GM23338 (cell line): ENCODE data around the gene MPPE1.

Source experiments
- CREB1 ChIP-seq: fragments of 250-450 bp; sonication (Bioruptor Pico); IDR thresholded peaks from 2 replicates; pipeline ENCODE4 v1.5.0; 2020; ENCODE audit warnings: low read depth, mild to moderate bottlenecking, moderate library complexity
- CTCF ChIP-seq, 2 experiments: fragments of 200-600 bp in 1 of 2; sonication (generic) in 1 of 2; conservative IDR thresholded peaks; 2 replicates each; pipeline versions ENCODE4 v1.5.1 to v1.6.1; 2016 to 2017; ENCODE audit warnings: antibody characterized with exemption in 2 of 2, low read depth in 2 of 2, mild to moderate bottlenecking in 2 of 2, moderate library complexity in 1 of 2
- ETS1 ChIP-seq: IDR thresholded peaks from 2 replicates; pipeline ENCODE4 v1.6.1; 2016; ENCODE audit warnings: antibody characterized with exemption
- EZH2 ChIP-seq: fragments of 200-600 bp; sonication (generic); IDR thresholded peaks from one replicate; pipeline ENCODE4 v1.8.0; 2017; ENCODE audit warnings: antibody characterized with exemption, mild to moderate bottlenecking, low read depth; ENCODE audit not compliant: unreplicated experiment
- EZH2phosphoT487 ChIP-seq: fragments of 200-600 bp; sonication (generic); IDR thresholded peaks from one replicate; pipeline ENCODE4 v1.8.1; 2018; ENCODE audit warnings: antibody characterized with exemption; ENCODE audit not compliant: unreplicated experiment
- JUNB ChIP-seq: IDR thresholded peaks from one replicate; pipeline ENCODE4 v1.6.1; 2016; ENCODE audit warnings: antibody characterized with exemption; ENCODE audit not compliant: unreplicated experiment
- POLR2AphosphoS5 ChIP-seq: IDR thresholded peaks from 2 replicates; pipeline ENCODE4 v1.6.1; 2016; ENCODE audit warnings: antibody characterized with exemption, low read depth
- REST ChIP-seq: IDR thresholded peaks from one replicate; pipeline ENCODE4 v1.6.1; 2018; ENCODE audit warnings: antibody characterized with exemption; ENCODE audit not compliant: unreplicated experiment
- ZNF331 ChIP-seq: fragments of 250-450 bp; sonication (Bioruptor Pico); IDR thresholded peaks from 2 replicates; pipeline ENCODE4 v1.5.0; 2020; ENCODE audit warnings: low read depth, mild to moderate bottlenecking, moderate library complexity

DNA sequence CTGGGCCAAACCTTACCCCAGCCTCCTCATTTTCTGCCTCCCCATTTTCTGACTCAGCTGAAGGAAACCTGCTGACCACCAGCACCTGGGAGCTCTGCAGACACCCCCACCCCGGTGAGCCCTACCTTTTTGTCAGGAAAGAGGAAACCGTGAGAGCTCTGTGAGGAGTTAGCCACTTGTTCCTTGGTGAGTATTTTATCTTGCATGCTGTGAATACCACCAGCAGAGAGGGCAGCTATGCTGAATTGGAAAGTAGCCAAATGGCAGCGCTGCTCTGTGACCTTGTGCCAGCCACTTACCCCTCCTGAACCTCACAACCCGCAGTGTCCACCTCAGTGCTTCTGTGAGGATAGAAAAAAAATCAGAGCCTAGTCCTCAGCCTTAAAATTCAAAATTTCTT, 2.5 kb downstream of the MPPE1 start:
- TF ChIP-seq CTCF (conservative IDR thresholded peaks at IDR 0.05; ENCODE audit: low read depth in 2 of 2) (no peak), POLR2AphosphoS5 (no peak), JUNB (no peak), EZH2 (no peak), ETS1 (no peak), EZH2phosphoT487 (no peak), REST (no peak), ZNF331 (CRISPR knock-in tag) (no peak), CREB1 (CRISPR knock-in tag) (no peak)
